SK-N-SH treated with all-trans-retinoic acid at 6 μM for 48 hours (cell line): ENCODE measurements around the gene RASAL2.

Source experiments
- BACH2 ChIP-seq: fragments of 250-450 bp; sonication (Bioruptor Pico); IDR thresholded peaks from 2 replicates; pipeline ENCODE4 v1.9.0; 2021; ENCODE audit warnings: mild to moderate bottlenecking, borderline replicate concordance
- CREB5 ChIP-seq: fragments of 250-450 bp; sonication (Bioruptor Pico); IDR thresholded peaks from 2 replicates; pipeline ENCODE4 v1.5.1; 2020; ENCODE audit warnings: low read depth, mild to moderate bottlenecking, moderate library complexity
- CSDC2 ChIP-seq: fragments of 250-450 bp; sonication (Bioruptor Pico); IDR thresholded peaks from 2 replicates; pipeline ENCODE4 v1.5.0; 2020; ENCODE audit warnings: mild to moderate bottlenecking, moderate library complexity
- CSRNP3 ChIP-seq: fragments of 250-450 bp; sonication (Bioruptor Pico); IDR thresholded peaks from 2 replicates; pipeline ENCODE4 v1.5.1; 2021; ENCODE audit warnings: mild to moderate bottlenecking, moderate library complexity
- ESRRG ChIP-seq: fragments of 250-450 bp; sonication (Bioruptor Pico); IDR thresholded peaks from 2 replicates; pipeline ENCODE4 v1.6.1; 2021; ENCODE audit warnings: mild to moderate bottlenecking
- GLIS3 ChIP-seq: fragments of 250-450 bp; sonication (Bioruptor Pico); IDR thresholded peaks from 2 replicates; pipeline ENCODE4 v1.5.0; 2020; ENCODE audit warnings: mild to moderate bottlenecking, moderate library complexity
- OSR1 ChIP-seq: fragments of 250-450 bp; sonication (Bioruptor Pico); IDR thresholded peaks from 2 replicates; pipeline ENCODE4 v1.8.0; 2022; ENCODE audit warnings: moderate library complexity, mild to moderate bottlenecking, inconsistent platforms
- PATZ1 ChIP-seq: fragments of 250-450 bp; sonication (Bioruptor Pico); IDR thresholded peaks from 2 replicates; pipeline ENCODE4 v1.8.0; 2020; ENCODE audit warnings: mild to moderate bottlenecking, moderate library complexity, borderline replicate concordance
- SNAI2 ChIP-seq: fragments of 250-450 bp; sonication (Bioruptor Pico); IDR thresholded peaks from 2 replicates; pipeline ENCODE4 v1.5.0; 2020; ENCODE audit warnings: mild to moderate bottlenecking, moderate library complexity
- TCF4 ChIP-seq: fragments of 250-450 bp; sonication (Bioruptor Pico); IDR thresholded peaks from 2 replicates; pipeline ENCODE4 v1.8.0; 2021; ENCODE audit warnings: mild to moderate bottlenecking, moderate library complexity, borderline replicate concordance
- ZNF565 ChIP-seq: fragments of 450-650 bp; formaldehyde crosslinking; conservative IDR thresholded peaks from 2 replicates; pipeline ENCODE4 v1.5.0; 2020; ENCODE audit warnings: low read depth, mild to moderate bottlenecking, moderate library complexity

- no peak for TF ChIP-seq CSRNP3 (CRISPR knock-in tag)
- TF ChIP-seq BACH2 (CRISPR knock-in tag) = no peak
- no peak for TF ChIP-seq CREB5 (CRISPR knock-in tag)
- no peak for TF ChIP-seq SNAI2 (CRISPR knock-in tag)
- TF ChIP-seq CSDC2 = no peak
- TF ChIP-seq ESRRG = no peak
- no peak for TF ChIP-seq TCF4 (CRISPR knock-in tag)
- no peak for TF ChIP-seq GLIS3 (CRISPR knock-in tag)
- no peak for TF ChIP-seq ZNF565 (CRISPR knock-in tag)
- no peak for TF ChIP-seq OSR1 (CRISPR knock-in tag)
- no peak for TF ChIP-seq PATZ1 (CRISPR knock-in tag)
These were observed 124.6 kb downstream of the RASAL2 start for GRCh38 chr1:178218550-178218949.
